A549 treated with AZD9567 at 1 μM for 4 hours (cell line): ENCODE data around the gene TFPT. TPM values are rescaled to one million over a fixed set of nuclear protein-coding genes. Genes with fewer than 3 reads are reported as not detected.

Experiments used
- total RNA-seq: library from RNA; stranded (reverse); fragments of 200-300 nt; extraction: Qiagen RNA extraction; gene quantifications from 5 replicates; pipeline ENCODE4 v1.2.3, GENCODE V29; 2022; ENCODE audit not compliant: insufficient read depth

The TFPT gene
- total RNA-seq, result 20.0 to 21.2 TPM (median 20.3 TPM) in 5 replicates

GRCh38 chr19:54115109-54116063 lies at the start of gene TFPT, which contains the start of gene PRPF31:
TSS of gene TFPT (minus strand) at chr19:54115657. CDS start at chr19:54115269, 388 bp downstream.
TSS of gene PRPF31 (plus strand) at chr19:54115754. CDS start at chr19:54118279, 2,525 bp downstream.

GRCh38 chr19:54159352-54160181 lies 44.1 kb upstream of the TFPT start, which contains the start of gene LENG1:
TSS of gene LENG1 (minus strand) at chr19:54159721. CDS start at chr19:54159695, 26 bp downstream.

GRCh38 chr19:54137699-54138488 lies 22.4 kb upstream of the TFPT start, which contains the start of gene CNOT3:
TSS of gene CNOT3 (plus strand) at chr19:54137762. CDS start at chr19:54142979, 5,217 bp downstream.

GRCh38 chr19:54102421-54103169 lies 12.9 kb downstream of the TFPT start, which contains the start of gene NDUFA3:
TSS of gene NDUFA3 (plus strand) at chr19:54102855. CDS start at chr19:54102879, 24 bp downstream.

GRCh38 chr19:54100561-54100960 lies 14.9 kb downstream of the TFPT start, which contains the start of gene OSCAR:
TSS of gene OSCAR (minus strand) at chr19:54100803. CDS start at chr19:54100792, 11 bp downstream.

GRCh38 chr19:54081032-54081431 lies 34.4 kb downstream of the TFPT start, which contains the start of gene TARM1:
TSS of gene TARM1 (minus strand) at chr19:54081365. CDS start at chr19:54081340, 25 bp downstream.

GRCh38 chr19:54063350-54064116 lies 51.9 kb downstream of the TFPT start, which contains the start of gene VSTM1:
TSS of gene VSTM1 (minus strand) at chr19:54063897. CDS start at chr19:54063777, 120 bp downstream.

Other genes with a start within 250 kb of the TFPT start
- 200 to 307 TPM (median 278 TPM) in 5 replicates for gene MYADM, start 247.8 kb downstream of the TFPT start, total RNA-seq
- gene PRKCG, start 233.5 kb downstream of the TFPT start, total RNA-seq, result 1.9 to 6.8 TPM (median 5.6 TPM) in 5 replicates
- gene CACNG7, start 206.4 kb downstream of the TFPT start, total RNA-seq, result 5.6 to 8.6 TPM (median 8.5 TPM) in 5 replicates
- gene CACNG8, start 152.7 kb downstream of the TFPT start, total RNA-seq, result 0.35 to 1.1 TPM (median 0.94 TPM) in 5 replicates
- 4.2 to 11.4 TPM (median 10.2 TPM) in 5 replicates for gene CACNG6, start 124.0 kb downstream of the TFPT start, total RNA-seq
- 0.45 to 0.99 TPM (median 0.63 TPM) in 4 of 5 replicates, not detected in the other for gene VSTM1, start 51.8 kb downstream of the TFPT start, total RNA-seq
- gene TARM1, start 34.3 kb downstream of the TFPT start, total RNA-seq, result not detected in 5 replicates
- gene OSCAR, start 14.9 kb downstream of the TFPT start, total RNA-seq, result 0.18 to 0.38 TPM (median 0.29 TPM) in 4 of 5 replicates, not detected in the other
- gene NDUFA3, start 12.8 kb downstream of the TFPT start, total RNA-seq, result 206 to 250 TPM (median 226 TPM) in 5 replicates
- gene PRPF31, start 97 bp upstream of the TFPT start, total RNA-seq, result 108 to 123 TPM (median 114 TPM) in 5 replicates
- gene CNOT3, start 22.1 kb upstream of the TFPT start, total RNA-seq, result 43.4 to 69.0 TPM (median 66.2 TPM) in 5 replicates
- 8.1 to 9.5 TPM (median 9.0 TPM) in 5 replicates for gene LENG1, start 44.1 kb upstream of the TFPT start, total RNA-seq
- 0.87 to 1.3 TPM (median 1.1 TPM) in 4 of 5 replicates, not detected in the other for gene TMC4, start 57.5 kb upstream of the TFPT start, total RNA-seq
- 108 to 151 TPM (median 149 TPM) in 5 replicates for gene MBOAT7, start 73.9 kb upstream of the TFPT start, total RNA-seq
- 65.1 to 131 TPM (median 122 TPM) in 5 replicates for gene TSEN34, start 75.7 kb upstream of the TFPT start, total RNA-seq
- 2,144 to 2,323 TPM (median 2,292 TPM) in 5 replicates for gene RPS9, start 85.2 kb upstream of the TFPT start, total RNA-seq
- 0.04 to 0.33 TPM (median 0.10 TPM) in 4 of 5 replicates, not detected in the other for gene LILRB3, start 107.3 kb upstream of the TFPT start, total RNA-seq
- 0.03 to 0.06 TPM in 2 of 5 replicates, not detected in the others for gene LILRA6, start 127.1 kb upstream of the TFPT start, total RNA-seq
- gene LILRB5, start 141.6 kb upstream of the TFPT start, total RNA-seq, result 0.04 to 0.08 TPM (median 0.06 TPM) in 4 of 5 replicates, not detected in the other
- gene LILRB2, start 165.5 kb upstream of the TFPT start, total RNA-seq, result 0.03 to 0.06 TPM (median 0.06 TPM) in 3 of 5 replicates, not detected in the others
- gene LILRA5, start 197.5 kb upstream of the TFPT start, total RNA-seq, result not detected in 5 replicates
- gene LILRA4, start 223.5 kb upstream of the TFPT start, total RNA-seq, result not detected in 5 replicates
- gene LAIR1, start 249.3 kb upstream of the TFPT start, total RNA-seq, result not detected in 5 replicates